Mesenchymal stem cell (in vitro differentiated cells and primary cell): ENCODE results near the gene BMAL1.

Source experiments
- DNase-seq: peaks from one replicate; pipeline ENCODE4 v3.0.0-alpha.2; 2013
- H2AFZ ChIP-seq: one replicate; pipeline ENCODE4 v1.6.1; 2013; ENCODE audit warnings: low read depth, mild to moderate bottlenecking, control low read depth, inconsistent platforms, low read length, moderate library complexity
- H2AK5ac ChIP-seq: 2 replicates; pipeline ENCODE4 v1.6.1; 2013; ENCODE audit warnings: low read length, moderate library complexity, mild to moderate bottlenecking, inconsistent platforms; ENCODE audit not compliant: severe bottlenecking
- H2BK120ac ChIP-seq: one replicate; pipeline ENCODE4 v1.6.1; 2013; ENCODE audit warnings: low read depth, mild to moderate bottlenecking, inconsistent platforms, low read length, moderate library complexity
- H2BK12ac ChIP-seq, 2 experiments: one replicate each; pipeline ENCODE4 v1.6.1; 2013; ENCODE audit warnings: inconsistent platforms in 2 of 2, low read length in 2 of 2, mild to moderate bottlenecking in 2 of 2, moderate library complexity in 2 of 2, control low read depth in 1 of 2
- H2BK15ac ChIP-seq: one replicate; pipeline ENCODE4 v1.6.1; 2013; ENCODE audit warnings: mild to moderate bottlenecking, low read depth, inconsistent platforms; ENCODE audit not compliant: poor library complexity, severe bottlenecking
- H2BK5ac ChIP-seq: 2 replicates; pipeline ENCODE4 v1.6.1; 2013; ENCODE audit warnings: low read depth, mild to moderate bottlenecking, low read length, control low read depth, inconsistent platforms; ENCODE audit not compliant: poor library complexity, severe bottlenecking
- H3K14ac ChIP-seq, 2 experiments: one replicate each; pipeline ENCODE4 v1.6.1; 2013; ENCODE audit warnings: inconsistent platforms in 2 of 2, low read length in 2 of 2, control low read depth in 1 of 2, mild to moderate bottlenecking in 1 of 2, moderate library complexity in 1 of 2
- H3K18ac ChIP-seq, 2 experiments: one replicate each; pipeline ENCODE4 v1.6.1; 2013; ENCODE audit warnings: inconsistent platforms in 2 of 2, low read length in 2 of 2, control low read depth in 1 of 2, low read depth in 1 of 2, mild to moderate bottlenecking in 1 of 2
- H3K23ac ChIP-seq, 2 experiments: one replicate each; pipeline ENCODE4 v1.6.1; 2013; ENCODE audit warnings: inconsistent platforms in 2 of 2, low read length in 2 of 2, mild to moderate bottlenecking in 2 of 2, moderate library complexity in 2 of 2, control low read depth in 1 of 2
- H3K27ac ChIP-seq: 2 replicates; pipeline ENCODE4 v1.5.1; 2013; ENCODE audit warnings: mild to moderate bottlenecking, moderate library complexity, low read length, control low read depth, inconsistent platforms; ENCODE audit not compliant: poor library complexity, severe bottlenecking
- H3K27me3 ChIP-seq, 2 experiments: 2 replicates each; pipeline versions ENCODE4 v1.6.1 to v1.7.0; 2013; ENCODE audit warnings: low read length in 2 of 2, mild to moderate bottlenecking in 2 of 2, moderate library complexity in 2 of 2, control low read depth in 1 of 2, inconsistent platforms in 1 of 2; ENCODE audit not compliant: control insufficient read depth in 1 of 2, insufficient read depth in 1 of 2
- H3K36me3 ChIP-seq, 2 experiments: 2 replicates each; pipeline versions ENCODE4 v1.6.1 to v1.7.0; 2013; ENCODE audit warnings: low read length in 2 of 2, control low read depth in 1 of 2, inconsistent platforms in 1 of 2, low read depth in 1 of 2, mild to moderate bottlenecking in 1 of 2; ENCODE audit not compliant: insufficient read depth in 2 of 2, control insufficient read depth in 1 of 2
- H3K4ac ChIP-seq, 2 experiments: one replicate each; pipeline ENCODE4 v1.6.1; 2013; ENCODE audit warnings: inconsistent platforms in 2 of 2, low read length in 2 of 2, mild to moderate bottlenecking in 2 of 2, moderate library complexity in 2 of 2, control low read depth in 1 of 2, low read depth in 1 of 2
- H3K4me1 ChIP-seq: 2 replicates; pipeline ENCODE4 v1.6.1; 2013; ENCODE audit warnings: low read depth, low read length, control low read depth; ENCODE audit not compliant: control insufficient read depth, insufficient read depth
- H3K4me2 ChIP-seq: 2 replicates; pipeline ENCODE4 v1.6.1; 2013; ENCODE audit warnings: low read length, mild to moderate bottlenecking, inconsistent platforms; ENCODE audit not compliant: poor library complexity, severe bottlenecking
- H3K4me3 ChIP-seq, 2 experiments: 2 replicates each; pipeline versions ENCODE4 v1.5.1 to v1.7.0; 2013; ENCODE audit warnings: low read length in 2 of 2, mild to moderate bottlenecking in 2 of 2, control low read depth in 1 of 2, low read depth in 1 of 2; ENCODE audit not compliant: insufficient read depth in 1 of 2
- H3K79me1 ChIP-seq: replicated peaks from 2 replicates; pipeline ENCODE4 v1.6.1; 2013; ENCODE audit warnings: mild to moderate bottlenecking, control low read depth, low read length, inconsistent platforms; ENCODE audit not compliant: poor library complexity, severe bottlenecking
- H3K9ac ChIP-seq: 2 replicates; pipeline ENCODE4 v1.7.0; 2013; ENCODE audit warnings: mild to moderate bottlenecking, low read length, moderate library complexity
- H3K9me3 ChIP-seq: 2 replicates; pipeline ENCODE4 v1.7.0; 2013; ENCODE audit warnings: mild to moderate bottlenecking, low read length; ENCODE audit not compliant: control insufficient read depth
- H4K8ac ChIP-seq: one replicate; pipeline ENCODE4 v1.6.1; 2013; ENCODE audit warnings: inconsistent platforms, mild to moderate bottlenecking, low read length, moderate library complexity
- H4K91ac ChIP-seq: one replicate; pipeline ENCODE4 v1.6.1; 2013; ENCODE audit warnings: mild to moderate bottlenecking, low read length, inconsistent platforms
- WGBS: methylation state at CpG from one replicate; pipeline ENCODE4 v1.1.7; 2013; ENCODE audit warnings: mixed read lengths; 5-methylcytosine and 5-hydroxymethylcytosine counted together

The BMAL1 gene

GRCh38 chr11:13343931-13344717 is 66.5 kb downstream of the BMAL1 start:
- H2AFZ ChIP-seq, result no peak overlapping the region
- H2AK5ac ChIP-seq, result no peak overlapping the region
- no peak overlapping the region for H3K9ac ChIP-seq
- no peak overlapping the region for H2BK120ac ChIP-seq
- no peak overlapping the region for H3K23ac ChIP-seq
- H3K9me3 ChIP-seq, result no peaks in the 10 kb centered on the region
- DNase-seq, result peak; percentile 79
- no peak overlapping the region for H3K4me3 ChIP-seq
- no peak overlapping the region for H3K4me2 ChIP-seq
- peaks cover 0 to 5% of the 10 kb centered on the region in 2 experiments for H3K36me3 ChIP-seq
- H3K14ac ChIP-seq, result no peak overlapping the region
- no peak overlapping the region for H2BK12ac ChIP-seq
- H4K8ac ChIP-seq, result no peak overlapping the region
- no peak overlapping the region for H2BK5ac ChIP-seq
- no peak overlapping the region for H4K91ac ChIP-seq
- H3K4me1 ChIP-seq, result peaks cover 8% of the 10 kb centered on the region
- no peaks in the 10 kb centered on the region for H3K27me3 ChIP-seq
- H3K79me1 ChIP-seq, result peaks cover 34% of the 10 kb centered on the region
- H2BK15ac ChIP-seq, result no peak overlapping the region
- H3K27ac ChIP-seq, result no peak overlapping the region
- 62% methylated on average over 10 of the region's 10 CpGs for WGBS
- H3K18ac ChIP-seq, result no peak overlapping the region
- no peak overlapping the region for H3K4ac ChIP-seq

GRCh38 chr11:13344818-13345217 is 67.2 kb downstream of the BMAL1 start:
- WGBS, result 100% methylated on average over 1 of the region's 1 CpG
- Histone ChIP-seq H3K27me3 (no peaks in the 10 kb centered on the region), H3K4me3 (no peak overlapping the region), H2BK5ac (no peak overlapping the region), H3K36me3 (peaks cover 0 to 5% of the 10 kb centered on the region in 2 experiments), H4K91ac (no peak overlapping the region), H3K79me1 (peaks cover 34% of the 10 kb centered on the region), H3K27ac (no peak overlapping the region), H4K8ac (no peak overlapping the region), H3K9ac (no peak overlapping the region), H3K9me3 (no peaks in the 10 kb centered on the region), H3K4ac (no peak overlapping the region), H2BK15ac (no peak overlapping the region), H3K4me1 (peaks cover 2% of the 10 kb centered on the region), H3K14ac (no peak overlapping the region), H3K4me2 (no peak overlapping the region), H2AK5ac (no peak overlapping the region), H3K18ac (no peak overlapping the region), H2AFZ (no peak overlapping the region), H2BK120ac (no peak overlapping the region), H2BK12ac (no peak overlapping the region), H3K23ac (no peak overlapping the region)
- DNase-seq, result no peak

- no peak for DNase-seq
- Histone ChIP-seq H4K8ac (no peak overlapping the region), H4K91ac (no peak overlapping the region), H3K9me3 (no peaks in the 10 kb centered on the region), H3K4ac (no peak overlapping the region), H3K4me3 (no peak overlapping the region), H3K79me1 (peaks cover 26% of the 10 kb centered on the region), H3K18ac (no peak overlapping the region), H3K14ac (no peak overlapping the region), H3K4me1 (no peaks in the 10 kb centered on the region), H2BK120ac (no peak overlapping the region), H3K9ac (no peak overlapping the region), H3K4me2 (no peak overlapping the region), H2BK15ac (no peak overlapping the region), H3K27ac (no peak overlapping the region), H2AK5ac (no peak overlapping the region), H2AFZ (no peak overlapping the region), H3K36me3 (peaks cover 0 to 5% of the 10 kb centered on the region in 2 experiments), H3K23ac (no peak overlapping the region), H3K27me3 (no peaks in the 10 kb centered on the region), H2BK5ac (no peak overlapping the region), H2BK12ac (no peak overlapping the region)
- WGBS, result 88% methylated on average over 4 of the region's 5 CpGs
Measured at GRCh38 chr11:13346470-13346869, 68.9 kb downstream of the BMAL1 start.

GRCh38 chr11:13347901-13348300 is 70.3 kb downstream of the BMAL1 start:
- Histone ChIP-seq H3K9me3 (no peaks in the 10 kb centered on the region), H3K18ac (no peak overlapping the region), H3K4ac (no peak overlapping the region), H2BK15ac (no peak overlapping the region), H3K4me2 (no peak overlapping the region), H3K27me3 (no peaks in the 10 kb centered on the region), H3K27ac (no peak overlapping the region), H2BK12ac (no peak overlapping the region), H3K36me3 (peaks cover 0 to 8% of the 10 kb centered on the region in 2 experiments), H3K79me1 (peaks cover 22% of the 10 kb centered on the region), H2BK5ac (no peak overlapping the region), H2BK120ac (no peak overlapping the region), H2AFZ (no peak overlapping the region), H3K14ac (no peak overlapping the region), H3K4me1 (no peaks in the 10 kb centered on the region), H4K91ac (no peak overlapping the region), H3K9ac (no peak overlapping the region), H3K23ac (no peak overlapping the region), H2AK5ac (no peak overlapping the region), H4K8ac (no peak overlapping the region), H3K4me3 (no peak overlapping the region)
- no peak for DNase-seq
- WGBS, result 75% methylated on average over 7 of the region's 7 CpGs
